CD4-positive, alpha-beta T cell (primary cell): ENCODE data around the gene CFAP161. TPM values are rescaled to one million over a fixed set of nuclear protein-coding genes. Genes with fewer than 3 reads are reported as not detected.

ENCODE experiments used
- ATAC-seq: fragments of 200-7000 bp; cut with Tn5 transposase; one replicate; pipeline ENCODE4 v1.10.0; 2022; ENCODE audit warnings: mild to moderate bottlenecking; ENCODE audit not compliant: poor library complexity
- CTCF ChIA-PET: fragments of 350-600 bp; sonication (Branson Sonifier 250); formaldehyde crosslinking; loops from one replicate; lab custom pipeline; 2021; ENCODE audit warnings: antibody characterized with exemption, inconsistent platforms; lab: Charles Lee
- POLR2A ChIA-PET: fragments of 350-600 bp; sonication (Branson Sonifier 250); formaldehyde crosslinking; loops from one replicate; lab custom pipeline; 2021; ENCODE audit warnings: antibody characterized with exemption, inconsistent platforms; lab: Charles Lee
- DNase-seq, 14 experiments: peaks; one replicate each; pipeline ENCODE4 v3.0.0-alpha.2; 2013 to 2020; ENCODE audit warnings: mixed read lengths in 2 of 14
- H3K27ac ChIP-seq, 2 donors: one replicate each; pipeline versions ENCODE4 v1.5.1 to v1.7.0; 2013; ENCODE audit warnings: low read length in 2 of 2, low read depth in 1 of 2, mild to moderate bottlenecking in 1 of 2
- H3K27me3 ChIP-seq, 2 experiments: 1 replicate in 1 of 2; 2 replicates in 1 of 2; pipeline versions ENCODE4 v1.6.1 to v1.7.0; 2013; ENCODE audit warnings: low read length in 2 of 2, control low read depth in 1 of 2, mild to moderate bottlenecking in 1 of 2, moderate library complexity in 1 of 2; ENCODE audit not compliant: insufficient read depth in 2 of 2, control insufficient read depth in 1 of 2
- H3K36me3 ChIP-seq: one replicate; pipeline ENCODE4 v1.6.1; 2013; ENCODE audit warnings: low read length, control low read depth; ENCODE audit not compliant: insufficient read depth
- H3K4me1 ChIP-seq: one replicate; pipeline ENCODE4 v1.6.1; 2013; ENCODE audit warnings: low read length, control low read depth; ENCODE audit not compliant: insufficient read depth
- H3K4me3 ChIP-seq: one replicate; pipeline ENCODE4 v1.5.1; 2013; ENCODE audit warnings: mild to moderate bottlenecking, low read length, moderate library complexity
- H3K9me3 ChIP-seq, 2 experiments: 1 replicate in 1 of 2; 2 replicates in 1 of 2; pipeline versions ENCODE4 v1.6.1 to v1.7.0; 2013; ENCODE audit warnings: low read length in 2 of 2, mild to moderate bottlenecking in 2 of 2, control low read depth in 1 of 2, moderate library complexity in 1 of 2; ENCODE audit not compliant: control insufficient read depth in 1 of 2, insufficient read depth in 1 of 2
- H3K27ac Mint-ChIP-seq: one replicate; pipeline ENCODE4 v1.8.0; 2020; ENCODE audit warnings: mixed read lengths
- H3K27me3 Mint-ChIP-seq: one replicate; pipeline ENCODE4 v1.8.0; 2021; ENCODE audit warnings: mixed read lengths
- H3K36me3 Mint-ChIP-seq: one replicate; pipeline ENCODE4 v1.8.0; 2021; ENCODE audit warnings: low read depth, mixed read lengths
- H3K4me1 Mint-ChIP-seq: one replicate; pipeline ENCODE4 v1.8.0; 2021; ENCODE audit warnings: low read depth, mixed read lengths
- H3K4me3 Mint-ChIP-seq: one replicate; pipeline ENCODE4 v1.8.0; 2020; ENCODE audit warnings: mild to moderate bottlenecking, mixed read lengths
- H3K9me3 Mint-ChIP-seq: one replicate; pipeline ENCODE4 v1.8.0; 2020; ENCODE audit warnings: mixed read lengths
- CTCF ChIP-seq: fragments of 200-600 bp; IDR thresholded peaks from one replicate; pipeline ENCODE4 v1.8.0; 2022; ENCODE audit warnings: antibody characterized with exemption, mild to moderate bottlenecking
- intact Hi-C, 2 experiments: fragments of 100-400 bp; cut with DNase I in 1 of 2; cut with micrococcal nuclease in 1 of 2; formaldehyde crosslinking; loops; one replicate each; pipeline versions ENCODE4 v1.15.1 to v1.9.0; 2023 to 2025; cut with DNase I, micrococcal nuclease
- total RNA-seq, 174 experiments: library from RNA in 2 of 174; stranded (reverse) in 2 of 174; gene quantifications; one replicate each; pipeline ENCODE4 v1.2.3 and lab custom pipeline; 2021 to 2026

CFAP161 gene
- total RNA-seq, 2 experiments from 2014 or later = not detected

- TF ChIP-seq CTCF = no peak
- DNase-seq = no peak
- Mint-ChIP-seq H3K4me1 (no peaks in the 10 kb centered on the region), H3K9me3 (no peaks in the 10 kb centered on the region), H3K27ac (no peak within 1 kb of the TSS), H3K27me3 (peaks cover 29% of the 10 kb centered on the region), H3K4me3 (no peak within 1 kb of the TSS), H3K36me3 (no peaks in the 10 kb centered on the region)
- intact Hi-C loops = no loop called here
- H3K27me3 ChIP-seq = peaks cover 4 to 5% of the 10 kb centered on the region in 2 experiments
- H3K36me3 ChIP-seq = no peaks in the 10 kb centered on the region
- no peaks in the 10 kb centered on the region for H3K9me3 ChIP-seq
- ATAC-seq = no peak
- no peak within 1 kb of the TSS for H3K27ac ChIP-seq
- CTCF ChIA-PET = no interaction called here
- no peaks in the 10 kb centered on the region for H3K4me1 ChIP-seq
- POLR2A ChIA-PET = no interaction called here
- no peak within 1 kb of the TSS for H3K4me3 ChIP-seq
These were observed 62.6 kb downstream of the CFAP161 start, which contains the start of gene IL16 for GRCh38 chr15:81196576-81197254. Gene IL16 (plus strand): TSS chr15:81196879. CDS start chr15:81225400, 28,521 bp downstream.

GRCh38 chr15:81197255-81197630, 63.2 kb downstream of the CFAP161 start:
- Histone ChIP-seq H3K4me3 (no peak overlapping the region), H3K36me3 (no peaks in the 10 kb centered on the region), H3K9me3 (no peaks in the 10 kb centered on the region), H3K4me1 (no peaks in the 10 kb centered on the region), H3K27ac (no peak overlapping the region), H3K27me3 (peaks cover 4 to 5% of the 10 kb centered on the region in 2 experiments)
- POLR2A ChIA-PET = no interaction called here
- intact Hi-C loops = no loop called here
- Mint-ChIP-seq H3K27me3 (peaks cover 26% of the 10 kb centered on the region), H3K27ac (no peak overlapping the region), H3K4me3 (no peak overlapping the region), H3K9me3 (no peaks in the 10 kb centered on the region), H3K4me1 (no peaks in the 10 kb centered on the region), H3K36me3 (no peaks in the 10 kb centered on the region)
- CTCF ChIA-PET = no interaction called here
- no peak for DNase-seq
- ATAC-seq = no peak
- TF ChIP-seq CTCF = no peak

- ATAC-seq (no peak), DNase-seq (no peak)
- TF ChIP-seq CTCF = no peak
- Histone ChIP-seq H3K27ac (no peak overlapping the region), H3K4me1 (no peaks in the 10 kb centered on the region), H3K27me3 (peaks cover 4 to 5% of the 10 kb centered on the region in 2 experiments), H3K36me3 (no peaks in the 10 kb centered on the region), H3K9me3 (no peaks in the 10 kb centered on the region), H3K4me3 (no peak overlapping the region)
- no peak overlapping the region for H3K27ac Mint-ChIP-seq
- no peaks in the 10 kb centered on the region for H3K4me1 Mint-ChIP-seq
- no peaks in the 10 kb centered on the region for H3K9me3 Mint-ChIP-seq
- intact Hi-C loops = no loop called here
- H3K4me3 Mint-ChIP-seq = no peak overlapping the region
- ChIA-PET CTCF (no interaction called here), POLR2A (no interaction called here)
- peaks cover 26% of the 10 kb centered on the region for H3K27me3 Mint-ChIP-seq
- H3K36me3 Mint-ChIP-seq = no peaks in the 10 kb centered on the region
These were observed 63.7 kb downstream of the CFAP161 start for GRCh38 chr15:81197688-81198281.

Other genes with a start within 250 kb of the CFAP161 start
- 10 to 100 TPM in 1 of 2 experiments, 1 to 10 TPM in 1; 8.4 to 10.2 TPM for gene MESD, start 144.5 kb upstream of the CFAP161 start, total RNA-seq
- 10 to 100 TPM; 10.5 to 12.3 TPM for gene TLNRD1, start 133.3 kb upstream of the CFAP161 start, total RNA-seq
- gene IL16, start 62.6 kb downstream of the CFAP161 start, total RNA-seq = 100 to 1,000 TPM; 164 to 168 TPM
- gene STARD5, start 189.9 kb downstream of the CFAP161 start, total RNA-seq = 1 to 10 TPM; 9.7 to 9.8 TPM
- gene TMC3, start 239.9 kb downstream of the CFAP161 start, total RNA-seq = not detected